ENCODE data around the gene BIRC3. TPM values are rescaled to one million over a fixed set of nuclear protein-coding genes. Genes with fewer than 3 reads are reported as not detected.

BIRC3 gene
- total and polyA plus RNA-seq, 2 of the 4 experiments (the other 2 are of a cell fraction), result 2.2 to 5.0 TPM

- no TSS peak for BruUV-seq (replicated peaks)
- Histone ChIP-seq H2AK5ac (ENCODE audit: low read depth, low read length) (no peak overlapping the region), H3K4me1 (ENCODE audit: control insufficient read depth, insufficient read depth, low read length) (peaks cover 12% of the 10 kb centered on the region), H2AK9ac (replicated peaks; ENCODE audit: low read depth, low read length, poor library complexity) (no peak overlapping the region), H3K4ac (ENCODE audit: low read depth, low read length) (no peak overlapping the region), H2AFZ (replicated peaks; ENCODE audit: low read length, poor library complexity) (no peak overlapping the region), H4K20me1 (ENCODE audit: insufficient read depth, low read length) (no peaks in the 10 kb centered on the region), H3K4me2 (ENCODE audit: low read depth, low read length) (no peak overlapping the region), H3K4me3 (ENCODE audit: insufficient read depth, low read depth, low read length) (no peak overlapping the region), H3K18ac (ENCODE audit: low read depth, low read length) (no peak overlapping the region), H3K27me3 (ENCODE audit: control insufficient read depth, insufficient read depth, low read length) (no peaks in the 10 kb centered on the region), H4K91ac (ENCODE audit: insufficient read depth, low read depth, low read length) (no peak overlapping the region), H2BK20ac (ENCODE audit: low read depth, low read length) (no peak overlapping the region), H3K36me3 (ENCODE audit: control insufficient read depth, insufficient read depth, low read length) (no peaks in the 10 kb centered on the region), H3K9me1 (ENCODE audit: insufficient read depth, low read length) (peaks cover 5% of the 10 kb centered on the region), H2BK5ac (ENCODE audit: low read depth, low read length, poor library complexity, severe bottlenecking) (no peak overlapping the region), H3K14ac (replicated peaks; ENCODE audit: low read depth, low read length) (no peak overlapping the region), H3K79me1 (ENCODE audit: low read depth in 1 of 2, low read length in 2 of 2) (no peaks in the 10 kb centered on the region; a peak in 1 of 4 replicates), H3K9ac (ENCODE audit: low read depth, low read length) (no peak overlapping the region), H3K23ac (ENCODE audit: low read depth, low read length) (no peak overlapping the region), H2BK15ac (ENCODE audit: low read depth, low read length) (no peak overlapping the region), H2BK120ac (ENCODE audit: low read depth, low read length) (no peak overlapping the region), H3K56ac (ENCODE audit: extremely low read depth, insufficient read depth, low read length) (no peak overlapping the region), H3K27ac (ENCODE audit: insufficient read depth, low read length) (no peak overlapping the region), H4K5ac (ENCODE audit: low read depth, low read length) (no peak overlapping the region), H3K9me3 (ENCODE audit: control insufficient read depth, insufficient read depth, low read length) (no peaks in the 10 kb centered on the region), H4K8ac (ENCODE audit: low read depth in 2 of 2, low read length in 2 of 2) (no peak overlapping the region)
- in situ Hi-C loops (cut with MboI; ENCODE audit: low sequenced_read_pairs), result no loop called here
- ATAC-seq (ENCODE audit: low read depth), result no peak
- ChIA-PET CTCF (no interaction called here), POLR2A (ENCODE audit: unreplicated experiment) (no interaction called here)
- no peak for DNase-seq
- TF ChIP-seq MXI1 (IDR thresholded peaks at IDR 0.05; ENCODE audit: borderline replicate concordance, low read depth, low read length) (no peak), RAD21 (IDR thresholded peaks at IDR 0.05; ENCODE audit: low read length) (no peak), RCOR1 (IDR thresholded peaks at IDR 0.05; ENCODE audit: insufficient replicate concordance, low read length) (no peak)
- TF ChIP-seq, protein P1, sequence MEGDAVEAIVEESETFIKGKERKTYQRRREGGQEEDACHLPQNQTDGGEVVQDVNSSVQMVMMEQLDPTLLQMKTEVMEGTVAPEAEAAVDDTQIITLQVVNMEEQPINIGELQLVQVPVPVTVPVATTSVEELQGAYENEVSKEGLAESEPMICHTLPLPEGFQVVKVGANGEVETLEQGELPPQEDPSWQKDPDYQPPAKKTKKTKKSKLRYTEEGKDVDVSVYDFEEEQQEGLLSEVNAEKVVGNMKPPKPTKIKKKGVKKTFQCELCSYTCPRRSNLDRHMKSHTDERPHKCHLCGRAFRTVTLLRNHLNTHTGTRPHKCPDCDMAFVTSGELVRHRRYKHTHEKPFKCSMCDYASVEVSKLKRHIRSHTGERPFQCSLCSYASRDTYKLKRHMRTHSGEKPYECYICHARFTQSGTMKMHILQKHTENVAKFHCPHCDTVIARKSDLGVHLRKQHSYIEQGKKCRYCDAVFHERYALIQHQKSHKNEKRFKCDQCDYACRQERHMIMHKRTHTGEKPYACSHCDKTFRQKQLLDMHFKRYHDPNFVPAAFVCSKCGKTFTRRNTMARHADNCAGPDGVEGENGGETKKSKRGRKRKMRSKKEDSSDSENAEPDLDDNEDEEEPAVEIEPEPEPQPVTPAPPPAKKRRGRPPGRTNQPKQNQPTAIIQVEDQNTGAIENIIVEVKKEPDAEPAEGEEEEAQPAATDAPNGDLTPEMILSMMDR (conservative IDR thresholded peaks at IDR 0.05; ENCODE audit: low read depth, low read length), result no peak
- dilution Hi-C loops (cut with HindIII; ENCODE audit: low sequenced_read_pairs, unreplicated experiment), result no loop called here
- WGBS, 2 experiments (ENCODE audit: extremely low coverage in 2 of 2, insufficient read length in 1 of 2), result 79% methylated on average over 7 of the region's 10 CpGs; no CpG with 5 or more reads in 1 of the 2 experiments
- intact Hi-C loops (cut with micrococcal nuclease), result no loop called here
Observed at GRCh38 chr11:102272047-102272824, 45.0 kb upstream of the BIRC3 start.

Measured in IMR-90 (cell line).